Prostate gland (tissue), 2 donors: ENCODE results near the gene CHI3L2. TPM values are rescaled to one million over a fixed set of nuclear protein-coding genes. Genes with fewer than 3 reads are reported as not detected.
"Not testable (repeated sequence)": the region's sequence is repeated elsewhere in the genome, so short reads cannot be mapped to it uniquely, and the experiment has no call there.

Experiments
- DNase-seq: peaks from one replicate; pipeline ENCODE4 v3.0.0-alpha.2; 2019; ENCODE audit warnings: low spot score
- H3K27ac ChIP-seq, 2 donors: fragments of 200-600 bp; sonication (generic); 2 replicates each; pipeline ENCODE4 v1.5.1; 2017 to 2019
- H3K27me3 ChIP-seq: fragments of 200-600 bp; sonication (generic); replicated peaks from 2 replicates; pipeline ENCODE4 v1.5.1; 2019; ENCODE audit not compliant: insufficient read depth
- H3K36me3 ChIP-seq, 2 donors: fragments of 200-600 bp; sonication (generic); 1 replicate in 1 of 2; 2 replicates in 1 of 2; pipeline versions ENCODE4 v1.5.1 to v1.8.1; 2017 to 2019
- H3K4me1 ChIP-seq: fragments of 200-600 bp; sonication (generic); replicated peaks from 2 replicates; pipeline ENCODE4 v1.5.1; 2019
- H3K4me3 ChIP-seq, 2 donors: fragments of 200-600 bp; sonication (generic); 2 replicates each; pipeline ENCODE4 v1.5.1; 2017 to 2019
- H3K9me3 ChIP-seq: fragments of 200-600 bp; sonication (generic); 2 replicates; pipeline ENCODE4 v1.5.1; 2017
- CTCF ChIP-seq, 4 experiments: fragments of 200-600 bp in 2 of 4; fragments of 450-650 bp in 2 of 4; sonication (generic) in 2 of 4; IDR thresholded peaks; 1 replicate in 3 of 4; 2 replicates in 1 of 4; pipeline ENCODE4 v1.5.1; 2016 to 2019; ENCODE audit warnings: antibody characterized with exemption in 4 of 4, mild to moderate bottlenecking in 2 of 4, moderate library complexity in 2 of 4
- POLR2A ChIP-seq: fragments of 450-650 bp; IDR thresholded peaks from one replicate; pipeline ENCODE4 v1.6.1; 2016; ENCODE audit warnings: antibody characterized with exemption, mild to moderate bottlenecking
- POLR2AphosphoS5 ChIP-seq: sonication (generic); formaldehyde crosslinking; IDR thresholded peaks from one replicate; pipeline ENCODE4 v1.6.1; 2017; ENCODE audit warnings: antibody characterized with exemption
- WGBS: methylation state at CpG from one replicate; pipeline ENCODE4 v1.1.5; 2018; 5-methylcytosine and 5-hydroxymethylcytosine counted together
- intact Hi-C: fragments of 100-400 bp; cut with DNase I; formaldehyde crosslinking; loops from one replicate; pipeline ENCODE4 v1.14.2; 2022
- total RNA-seq, 2 donors: library from RNA; depleted of rRNA; stranded (reverse); fragments of >200 nt; gene quantifications; one replicate each; pipeline ENCODE4 v1.1.0, GENCODE V29; 2016

Gene CHI3L2
- total RNA-seq, 2 donors from 2014 or later, result 0.82 to 10.6 TPM

- intact Hi-C loops, result no loop called here
- Histone ChIP-seq H3K9me3 (no peaks in the 10 kb centered on the region), H3K4me3 (no peak overlapping the region), H3K4me1 (no peaks in the 10 kb centered on the region), H3K27ac (no peak overlapping the region), H3K27me3 (no peaks in the 10 kb centered on the region), H3K36me3 (no peaks in the 10 kb centered on the region)
- 65% methylated on average over 6 of the region's 6 CpGs for WGBS
- TF ChIP-seq POLR2AphosphoS5 (no peak), POLR2A (no peak), CTCF (IDR thresholded peaks at IDR 0.05) (no peak)
- DNase-seq, result no peak
Observed at GRCh38 chr1:111214074-111214801, 13.3 kb upstream of the CHI3L2 start.

GRCh38 chr1:111214884-111215283, 12.6 kb upstream of the CHI3L2 start:
- Histone ChIP-seq H3K27me3 (no peaks in the 10 kb centered on the region), H3K27ac (no peak overlapping the region), H3K4me1 (no peaks in the 10 kb centered on the region), H3K9me3 (no peaks in the 10 kb centered on the region), H3K4me3 (no peak overlapping the region), H3K36me3 (no peaks in the 10 kb centered on the region)
- no peak for TF ChIP-seq POLR2A
- no peak for TF ChIP-seq CTCF (IDR thresholded peaks at IDR 0.05)
- TF ChIP-seq POLR2AphosphoS5, result no peak
- WGBS, result 89% methylated on average over 7 of the region's 7 CpGs
- intact Hi-C loops, result no loop called here
- no peak for DNase-seq

- 91% methylated on average over 2 of the region's 2 CpGs for WGBS
- H3K9me3 ChIP-seq, intact Hi-C loops, H3K4me1 ChIP-seq, H3K4me3 ChIP-seq, H3K27ac ChIP-seq, H3K36me3 ChIP-seq, DNase-seq, H3K27me3 ChIP-seq: not testable (repeated sequence)
Observed at GRCh38 chr1:111215285-111215684, 12.2 kb upstream of the CHI3L2 start.

- no peak overlapping the region for H3K4me3 ChIP-seq
- intact Hi-C loops, result no loop called here
- no peaks in the 10 kb centered on the region for H3K4me1 ChIP-seq
- no peak overlapping the region for H3K27ac ChIP-seq
- no peaks in the 10 kb centered on the region for H3K27me3 ChIP-seq
- no peaks in the 10 kb centered on the region for H3K36me3 ChIP-seq
- 85% methylated on average over 5 of the region's 5 CpGs for WGBS
- H3K9me3 ChIP-seq, result no peaks in the 10 kb centered on the region
- TF ChIP-seq CTCF (IDR thresholded peaks at IDR 0.05), result no peak
- TF ChIP-seq POLR2A, result no peak
- TF ChIP-seq POLR2AphosphoS5, result no peak
- no peak for DNase-seq
Observed at GRCh38 chr1:111216751-111217150, 10.8 kb upstream of the CHI3L2 start.

GRCh38 chr1:111217183-111217910, 10.2 kb upstream of the CHI3L2 start:
- no peak overlapping the region for H3K4me3 ChIP-seq
- no peaks in the 10 kb centered on the region for H3K9me3 ChIP-seq
- H3K27ac ChIP-seq, result no peak overlapping the region
- DNase-seq, result no peak
- no peaks in the 10 kb centered on the region for H3K27me3 ChIP-seq
- TF ChIP-seq POLR2A (no peak), POLR2AphosphoS5 (no peak), CTCF (IDR thresholded peaks at IDR 0.05) (no peak)
- intact Hi-C loops, result no loop called here
- H3K4me1 ChIP-seq, result no peaks in the 10 kb centered on the region
- WGBS, result 74% methylated on average over 5 of the region's 5 CpGs
- H3K36me3 ChIP-seq, result no peaks in the 10 kb centered on the region
